GM10847 (cell line): ENCODE results near the gene TMEM106C.

Source experiments
- POLR2A ChIP-seq: IDR thresholded peaks from 2 replicates; pipeline ENCODE4 v1.6.1; 2011; ENCODE audit not compliant: insufficient read length; ENCODE audit errors: extremely low read depth

TMEM106C gene

GRCh38 chr12:47993491-47993890 is 30.1 kb downstream of the TMEM106C start:
- no peak for TF ChIP-seq POLR2A

GRCh38 chr12:47995981-47996401 is 32.6 kb downstream of the TMEM106C start:
- TF ChIP-seq POLR2A, result no peak

- TF ChIP-seq POLR2A, result no peak
These were observed 33.9 kb downstream of the TMEM106C start for GRCh38 chr12:47997321-47997720.

- no peak for TF ChIP-seq POLR2A
These were observed 36.4 kb downstream of the TMEM106C start for GRCh38 chr12:47999816-48000215.

GRCh38 chr12:48000878-48001504 is 37.6 kb downstream of the TMEM106C start:
- no peak for TF ChIP-seq POLR2A

- TF ChIP-seq POLR2A, result no peak
These were observed 38.4 kb downstream of the TMEM106C start for GRCh38 chr12:48001505-48002413.

- TF ChIP-seq POLR2A, result no peak
These were observed 39.0 kb downstream of the TMEM106C start for GRCh38 chr12:48002414-48002730.

GRCh38 chr12:48002773-48003218 is 39.4 kb downstream of the TMEM106C start:
- no peak for TF ChIP-seq POLR2A

- TF ChIP-seq POLR2A, result no peak
These were observed 40.0 kb downstream of the TMEM106C start for GRCh38 chr12:48003226-48004052.

GRCh38 chr12:48004053-48004941 is 40.9 kb downstream of the TMEM106C start, which contains the start of gene COL2A1:
Gene COL2A1, minus strand, starts transcription at chr12:48004476. Its CDS starts 155 bp downstream, at chr12:48004321.
- TF ChIP-seq POLR2A, result no peak

- TF ChIP-seq POLR2A, result no peak
These were observed 41.8 kb downstream of the TMEM106C start for GRCh38 chr12:48005001-48005749.

- TF ChIP-seq POLR2A, result no peak
These were observed 42.3 kb downstream of the TMEM106C start for GRCh38 chr12:48005750-48006021.

- TF ChIP-seq POLR2A, result no peak
These were observed 43.8 kb downstream of the TMEM106C start for GRCh38 chr12:48007206-48007605.

GRCh38 chr12:48008349-48008748 is 45.0 kb downstream of the TMEM106C start:
- TF ChIP-seq POLR2A, result no peak
